DMS79 (cell line): ENCODE measurements around the gene COX10.
"Not testable (repeated sequence)": the region's sequence is repeated elsewhere in the genome, so short reads cannot be mapped to it uniquely, and the experiment has no call there.

Source experiments
- DNase-seq: peaks from one replicate; lab custom pipeline; 2025; lab: John Stamatoyannopoulos, UW

The COX10 gene

DNA sequence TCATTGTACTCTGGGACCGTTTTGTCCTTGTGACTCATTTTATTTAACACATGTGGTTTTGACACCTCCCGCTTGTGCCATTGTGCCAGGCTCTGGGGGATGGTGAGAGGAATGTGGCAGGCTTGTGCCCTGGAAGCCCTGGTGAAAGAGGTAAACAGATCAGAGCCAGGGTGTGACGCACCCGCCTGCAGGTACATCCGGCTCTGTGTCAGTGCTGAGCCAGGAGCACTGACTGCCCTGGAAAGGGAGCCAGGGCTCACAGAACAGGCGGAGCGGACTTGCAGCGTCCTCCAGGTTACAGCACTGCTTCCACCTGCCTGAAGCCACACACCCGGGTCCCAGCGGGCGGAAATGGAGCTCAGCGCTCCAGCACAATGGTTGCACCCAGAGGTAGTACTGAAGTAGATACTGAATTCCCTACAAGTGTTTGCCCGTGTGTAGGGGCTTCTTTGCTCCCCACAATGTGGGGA, 136.7 kb downstream of the COX10 start:
- DNase-seq, result no peak

DNA sequence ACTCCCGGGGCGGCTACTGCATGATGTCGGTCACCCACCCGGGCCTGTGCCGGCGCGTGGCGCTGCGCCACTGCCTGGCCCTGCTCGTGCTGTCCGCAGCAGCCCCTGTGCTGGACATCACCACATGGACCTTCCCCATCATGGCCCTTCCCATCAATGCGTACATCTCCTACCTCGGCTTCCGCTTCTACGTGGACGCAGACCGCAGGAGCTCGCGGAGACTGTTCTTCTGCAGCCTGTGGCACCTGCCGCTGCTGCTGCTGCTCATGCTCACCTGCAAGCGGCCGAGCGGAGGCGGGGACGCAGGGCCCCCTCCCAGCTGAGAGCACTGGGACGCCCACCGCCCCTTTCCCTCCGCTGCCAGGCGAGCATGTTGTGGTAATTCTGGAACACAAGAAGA, 137.6 kb downstream of the COX10 start:
- DNase-seq, result no peak

DNA sequence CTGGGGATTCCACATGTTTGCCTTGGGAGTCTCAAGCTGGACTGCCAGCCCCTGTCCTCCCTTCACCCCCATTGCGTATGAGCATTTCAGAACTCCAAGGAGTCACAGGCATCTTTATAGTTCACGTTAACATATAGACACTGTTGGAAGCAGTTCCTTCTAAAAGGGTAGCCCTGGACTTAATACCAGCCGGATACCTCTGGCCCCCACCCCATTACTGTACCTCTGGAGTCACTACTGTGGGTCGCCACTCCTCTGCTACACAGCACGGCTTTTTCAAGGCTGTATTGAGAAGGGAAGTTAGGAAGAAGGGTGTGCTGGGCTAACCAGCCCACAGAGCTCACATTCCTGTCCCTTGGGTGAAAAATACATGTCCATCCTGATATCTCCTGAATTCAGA, 138.5 kb downstream of the COX10 start:
- no peak for DNase-seq

DNA sequence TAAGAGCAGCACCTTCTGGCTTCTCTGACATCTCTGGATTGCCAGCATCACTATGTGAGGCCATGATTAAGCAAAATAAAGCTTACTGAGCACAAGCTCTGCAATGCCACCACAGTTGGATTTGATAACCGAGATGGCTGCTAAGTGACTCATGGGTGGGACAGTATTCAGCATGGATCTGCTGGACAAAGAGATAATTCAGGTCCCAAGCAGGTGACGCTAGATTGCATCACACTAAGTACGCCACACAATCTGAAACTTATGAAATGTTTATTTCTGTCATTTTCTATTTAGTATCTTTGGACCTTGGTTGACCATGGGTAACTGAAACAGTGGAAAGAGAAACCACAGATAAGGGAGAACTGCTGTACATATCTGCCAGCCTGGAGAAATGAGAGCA, 139.9 kb downstream of the COX10 start:
- DNase-seq, result no peak

DNA sequence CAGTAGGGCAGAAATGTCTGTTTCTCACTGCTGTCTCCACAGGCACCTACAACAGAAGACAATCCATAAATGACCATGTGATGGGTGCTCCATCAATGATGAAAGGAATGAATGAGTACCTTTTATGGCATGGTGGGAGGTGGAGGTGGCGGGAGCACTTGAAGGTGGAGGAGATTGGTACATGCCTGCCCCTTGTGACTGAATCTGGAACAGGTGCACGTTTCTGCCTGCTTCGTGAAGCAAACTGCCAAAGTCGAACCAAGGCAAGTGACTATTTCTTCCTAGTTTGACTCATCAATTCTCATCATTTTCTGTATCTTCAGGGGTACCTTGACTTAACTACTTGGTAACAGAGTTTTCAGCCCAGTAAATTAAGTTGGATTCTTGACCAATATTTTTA, 141.9 kb downstream of the COX10 start:
- no peak for DNase-seq

DNA sequence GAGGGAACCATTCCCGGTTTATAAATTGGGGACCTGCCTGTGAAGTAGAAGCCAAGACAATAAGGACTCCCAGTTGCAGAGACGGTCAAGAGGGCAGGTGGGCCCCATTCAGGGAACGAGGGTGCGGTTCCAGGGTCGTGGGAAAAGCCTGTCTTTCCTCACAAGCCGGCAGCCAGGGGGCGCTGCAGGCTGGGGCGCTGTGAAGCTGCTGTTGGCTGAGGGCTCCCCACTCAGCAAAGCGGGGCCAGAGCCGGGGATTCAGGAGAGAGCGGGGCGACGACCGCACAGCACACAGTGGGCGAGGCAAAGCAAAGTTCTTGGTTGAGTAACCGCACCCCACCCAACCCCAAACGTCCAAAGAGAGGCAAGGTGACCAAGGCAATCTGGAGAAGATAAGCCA, 142.5 kb downstream of the COX10 start:
- no peak for DNase-seq

DNA sequence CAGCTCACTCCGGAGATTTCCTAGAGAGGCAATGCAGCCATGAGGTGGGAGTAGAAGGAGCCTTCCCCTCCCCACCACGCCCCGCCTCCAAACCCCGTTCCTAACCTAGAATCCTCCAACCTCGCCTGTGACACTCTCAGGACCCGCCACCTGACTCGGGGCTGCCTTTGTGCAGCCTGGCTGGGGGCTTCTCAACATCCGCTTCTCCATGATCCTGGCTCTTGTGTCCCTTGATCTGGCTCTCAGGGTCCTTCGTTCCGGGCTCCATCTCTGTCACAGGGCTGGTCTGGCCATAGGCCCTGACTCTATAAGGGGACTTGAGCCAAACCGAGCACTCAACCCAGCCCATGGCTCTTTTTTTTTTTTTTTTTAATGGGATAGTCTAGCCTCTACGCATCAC, 143.1 kb downstream of the COX10 start:
- DNase-seq, result no peak

DNA sequence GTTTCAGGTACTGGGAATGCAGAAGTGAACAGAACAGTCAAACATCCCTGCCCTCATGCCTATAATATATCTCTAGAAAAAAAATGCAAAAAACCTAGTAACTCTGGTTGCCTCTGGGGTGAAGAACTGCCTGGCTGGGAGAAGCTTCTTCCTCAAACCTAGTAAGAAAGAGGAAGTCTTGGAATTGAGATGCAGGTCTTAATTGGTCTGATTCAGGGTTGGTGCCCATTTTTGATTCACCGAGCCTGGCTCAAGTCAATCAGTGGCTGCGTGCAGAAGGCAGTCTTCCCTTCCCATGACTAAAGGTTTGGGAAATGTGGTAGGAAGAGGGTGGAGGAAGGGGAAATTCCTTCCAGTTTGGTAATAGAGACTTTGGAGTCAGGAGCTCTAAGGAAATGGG, 145.0 kb downstream of the COX10 start:
- no peak for DNase-seq

DNA sequence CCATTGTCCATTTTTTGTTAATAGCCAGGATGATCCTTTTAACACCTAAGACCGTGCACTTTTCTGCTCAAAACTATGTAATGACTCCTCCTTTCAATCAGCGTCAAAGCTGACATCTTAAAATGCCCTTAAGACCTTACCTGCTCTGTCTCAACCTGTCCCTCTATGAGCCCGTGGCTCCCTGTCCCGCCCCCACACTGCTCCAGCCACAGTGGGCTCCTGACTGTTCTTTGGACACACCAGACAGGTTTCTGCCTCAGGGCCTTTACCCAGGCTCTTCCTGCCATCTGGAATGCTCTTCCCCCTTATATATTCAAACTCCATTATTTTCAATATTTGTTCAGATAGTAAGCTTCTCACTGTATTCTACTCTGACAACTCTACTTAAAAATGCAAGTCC, 153.3 kb downstream of the COX10 start:
- no peak for DNase-seq

DNA sequence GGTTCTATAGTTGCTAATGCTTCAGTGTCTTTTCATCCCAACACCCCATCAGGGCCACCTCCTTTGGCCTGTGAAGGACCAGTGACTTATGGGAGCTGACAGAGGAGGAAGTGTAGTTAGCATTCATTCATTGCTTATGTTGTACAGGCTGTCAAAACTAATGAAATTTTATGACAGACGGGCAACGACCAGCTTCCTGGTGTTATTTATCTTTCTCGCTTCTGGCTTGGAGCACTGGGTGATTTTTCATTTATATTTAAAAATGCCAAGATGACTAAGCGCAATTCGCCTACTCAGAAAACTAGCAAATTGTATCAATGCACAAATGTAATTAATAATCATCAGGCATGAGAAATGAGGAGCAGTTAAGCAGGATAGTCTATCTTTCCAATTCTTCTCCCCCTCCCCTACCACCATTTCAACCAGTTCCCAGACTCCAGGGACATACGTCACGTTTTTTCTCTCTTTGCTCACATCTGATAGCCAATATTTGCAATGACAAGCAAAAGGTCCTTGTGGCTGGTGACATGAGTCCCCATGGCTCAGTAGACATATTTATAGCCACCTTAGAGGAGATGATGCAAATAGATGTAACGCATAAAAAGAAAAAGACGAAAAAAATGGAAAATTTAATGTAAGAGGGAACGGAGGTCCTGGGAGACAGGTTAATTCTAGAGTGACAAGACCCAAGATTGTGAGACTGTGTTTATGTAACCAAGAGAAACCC, 156.1 kb downstream of the COX10 start:
- DNase-seq, result no peak

DNA sequence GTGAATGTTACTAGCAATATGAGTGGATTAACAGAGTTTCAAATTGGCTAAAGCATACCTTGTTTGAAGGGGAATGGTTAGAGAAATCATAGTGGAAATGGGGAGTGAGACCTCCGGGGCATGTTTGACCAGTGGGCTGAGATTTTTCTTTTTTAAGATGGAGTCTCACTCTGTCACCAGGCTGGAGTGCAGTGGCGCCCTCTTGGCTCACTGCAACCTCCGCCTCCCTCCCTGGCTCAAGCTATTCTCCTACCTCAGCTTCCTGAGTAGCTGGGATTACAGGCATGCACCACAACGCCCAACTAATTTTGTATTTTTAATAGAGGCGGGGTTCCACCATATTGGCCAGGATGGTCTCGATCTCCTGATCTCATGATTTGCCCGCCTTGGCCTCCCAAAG, 157.7 kb downstream of the COX10 start:
- DNase-seq, result no peak

DNA sequence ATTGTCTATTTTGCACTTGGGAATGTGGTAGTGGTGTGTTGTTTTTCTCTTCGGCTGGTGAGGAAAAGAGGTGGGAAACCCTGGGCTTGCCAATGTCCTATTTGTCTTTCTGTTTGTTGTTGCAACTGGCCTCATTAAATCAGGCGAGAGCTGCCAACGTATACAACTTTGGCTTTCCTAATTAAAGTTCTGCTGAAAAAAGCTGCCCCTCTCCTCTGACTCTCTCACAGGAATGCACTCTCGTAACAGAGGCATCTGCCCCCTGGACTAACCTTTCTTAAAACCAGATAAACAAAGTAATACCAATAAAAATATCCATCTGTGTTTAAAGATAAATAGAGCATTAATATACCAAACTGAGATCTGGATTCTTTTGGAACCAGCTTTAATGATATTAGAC, 159.6 kb downstream of the COX10 start:
- no peak for DNase-seq

DNA sequence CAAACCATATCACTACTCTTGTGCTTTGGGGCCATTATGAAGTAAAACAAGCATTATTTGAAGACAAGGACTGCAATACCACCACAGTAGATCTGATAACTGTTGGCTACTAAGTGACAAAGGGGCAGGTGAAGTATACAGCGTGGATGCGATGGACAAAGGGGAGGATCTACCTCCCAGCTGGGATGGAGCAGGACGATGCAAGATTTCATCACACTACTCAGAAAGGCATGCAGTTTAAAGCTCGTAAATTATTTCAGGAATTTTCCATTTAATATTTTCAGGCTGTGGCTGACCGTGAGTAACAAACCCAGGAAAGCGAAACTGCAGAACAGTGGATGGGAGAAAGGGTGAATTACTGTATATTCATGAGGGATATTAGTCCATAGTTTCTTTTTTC, 161.9 kb downstream of the COX10 start:
- not testable (repeated sequence) for DNase-seq

DNA sequence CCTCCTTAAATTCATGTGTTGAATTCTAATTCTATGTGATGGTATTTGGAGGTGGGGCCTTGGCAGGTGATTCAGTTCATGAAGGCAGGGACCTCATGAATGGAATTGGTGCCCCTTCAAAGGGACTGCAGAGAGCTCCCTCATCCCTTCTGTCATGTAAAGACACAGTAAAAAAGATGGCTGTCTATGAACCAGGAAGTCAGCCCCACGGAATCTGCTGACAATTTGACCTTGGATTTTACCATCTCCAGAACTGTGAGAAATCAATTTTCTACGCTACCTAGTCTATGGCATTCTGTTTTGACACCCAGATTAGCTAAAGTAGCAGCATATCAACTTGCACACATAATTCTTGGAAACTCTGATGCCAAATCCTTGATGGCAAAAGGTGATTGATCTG, 165.7 kb downstream of the COX10 start:
- not testable (repeated sequence) for DNase-seq

DNA sequence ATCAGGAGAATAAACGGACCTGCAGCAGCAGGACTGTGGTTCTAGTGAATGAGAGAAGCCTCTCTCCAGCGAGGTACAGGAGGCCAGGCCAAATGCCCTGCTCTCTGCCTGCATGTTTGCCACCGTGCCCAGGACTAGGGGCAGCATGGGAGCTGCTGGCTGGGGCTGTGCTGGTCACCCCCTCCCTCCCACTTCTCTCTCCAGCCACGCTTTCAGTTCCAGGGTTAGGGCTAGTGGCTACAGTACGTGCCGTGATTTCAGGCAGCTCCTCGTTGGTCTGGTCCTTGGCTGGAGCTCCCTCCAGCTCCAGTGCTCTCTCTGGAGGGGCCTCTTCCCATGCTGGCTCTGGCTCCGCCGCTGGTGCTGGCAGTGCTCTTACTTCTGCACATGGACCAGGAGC, 166.7 kb downstream of the COX10 start:
- not testable (repeated sequence) for DNase-seq

DNA sequence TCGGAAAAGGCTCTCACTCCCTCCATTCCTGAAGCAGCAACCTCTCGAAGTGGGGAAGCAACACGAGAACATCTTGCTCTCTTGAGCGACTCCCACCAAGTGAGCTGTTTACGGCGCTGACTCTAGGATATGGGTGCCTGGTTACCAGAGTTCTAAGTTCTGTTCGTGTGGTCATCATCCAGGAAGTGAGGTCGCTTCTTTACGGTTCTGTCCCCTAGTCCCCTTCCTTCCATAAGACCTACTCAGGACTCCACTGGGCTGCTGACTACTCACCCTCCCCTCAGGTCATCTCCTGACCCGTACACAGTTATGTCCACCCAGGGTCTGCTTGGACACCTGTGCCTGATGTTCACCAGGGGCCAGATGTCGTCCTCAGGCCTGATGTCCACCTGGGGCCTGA, 167.5 kb downstream of the COX10 start, which contains the start of gene CDRT15:
Gene CDRT15 (minus strand): TSS at position 101 of the 400 bp plus-strand sequence. CDS start 29 bp downstream, at position 72.
- DNase-seq, result not testable (repeated sequence)

DNA sequence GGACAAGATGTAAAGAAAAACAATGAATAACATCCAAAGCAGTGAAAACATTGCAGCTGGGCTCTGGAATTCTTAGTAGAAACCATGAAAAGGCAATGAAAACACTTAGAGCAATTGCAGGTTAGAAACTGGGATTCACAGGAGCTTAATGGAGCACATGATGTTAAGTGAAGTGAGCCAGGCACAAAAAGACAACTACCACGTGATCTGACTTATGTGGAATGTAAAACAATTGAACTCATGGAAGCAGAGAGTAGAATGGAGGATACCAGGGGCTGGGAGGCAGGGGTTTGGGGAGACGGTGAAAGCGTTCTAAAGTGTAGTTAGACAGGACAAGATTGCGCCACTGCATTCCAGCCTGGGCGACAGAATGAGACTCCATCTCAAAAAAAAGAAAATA, 170.0 kb downstream of the COX10 start:
- not testable (repeated sequence) for DNase-seq

DNA sequence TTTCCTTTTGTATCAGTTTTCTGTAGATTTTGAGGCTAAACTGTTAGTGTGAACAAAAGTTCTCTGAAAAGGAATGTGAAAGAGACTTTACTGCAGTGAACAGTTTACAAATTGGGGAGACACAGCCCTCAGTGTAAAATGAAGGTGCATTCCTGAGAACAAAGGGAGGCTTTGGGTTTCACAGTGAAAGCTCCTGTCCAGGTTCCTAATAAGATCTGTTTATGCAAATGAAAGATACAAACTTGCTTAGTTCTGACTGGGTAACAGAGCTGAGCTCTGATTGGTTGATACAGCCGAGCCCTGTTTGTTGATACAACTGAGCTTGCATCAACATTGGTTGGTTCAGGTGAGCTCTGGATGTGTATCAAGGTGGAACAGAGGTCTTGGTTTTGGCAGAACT, 175.7 kb downstream of the COX10 start:
- no peak for DNase-seq

DNA sequence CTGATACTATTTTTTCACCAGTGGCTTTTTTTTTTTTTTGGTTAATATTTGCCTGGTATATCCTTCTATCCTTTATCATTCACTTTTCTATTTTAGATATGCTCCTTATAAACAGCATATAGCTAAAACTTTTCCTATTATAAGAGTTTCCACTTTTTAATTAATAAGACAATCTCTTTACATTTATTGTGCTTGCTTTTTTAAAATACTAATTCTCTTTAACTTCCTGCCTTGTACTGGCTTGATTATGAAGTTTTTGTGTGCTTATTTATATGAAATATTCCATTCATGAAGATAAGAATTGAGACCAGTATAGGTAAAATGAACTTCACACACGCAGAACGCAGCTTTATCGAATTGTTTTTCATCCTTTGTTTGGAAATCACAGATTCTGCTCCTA, 176.3 kb downstream of the COX10 start:
- no peak for DNase-seq
